ENCODE data around the gene APBB2. TPM values are rescaled to one million over a fixed set of nuclear protein-coding genes. Genes with fewer than 3 reads are reported as not detected.

Gene APBB2
- total and polyA plus RNA-seq, 2 of the 4 experiments (the other 2 are of a cell fraction): 47.9 to 75.5 TPM

GRCh38 chr4:41157009-41157408 lies 57.3 kb downstream of the APBB2 start:
- Histone ChIP-seq H3K4me1 (ENCODE audit: control insufficient read depth, insufficient read depth, low read length) (peaks cover 16% of the 10 kb centered on the region), H4K5ac (ENCODE audit: low read depth, low read length) (no peak overlapping the region)

More at GRCh38 chr4:41157009-41157408, 57.3 kb downstream of the APBB2 start:
- CTCF ChIA-PET: interaction anchor here (0.6 kb wide), 1 partner anchor 24 kb away, joined by 6 read pairs; no protein-coding TSS in a partner anchor
- no peak overlapping the region for H3K9ac ChIP-seq (ENCODE audit: low read depth, low read length)
- no peaks in the 10 kb centered on the region for H3K9me3 ChIP-seq (ENCODE audit: control insufficient read depth, insufficient read depth, low read length)
- in situ Hi-C loops (cut with MboI; ENCODE audit: low sequenced_read_pairs) (no loop called here), dilution Hi-C loops (cut with HindIII; ENCODE audit: low sequenced_read_pairs, unreplicated experiment) (no loop called here), intact Hi-C loops (cut with micrococcal nuclease) (loop anchor here (5.0 kb wide), 2 partner anchors 55 to 180 kb away; partner anchors contain the start of gene APBB2)
- H3K27me3 ChIP-seq (ENCODE audit: control insufficient read depth, insufficient read depth, low read length): no peaks in the 10 kb centered on the region
- H3K9me1 ChIP-seq (ENCODE audit: insufficient read depth, low read length): peaks cover 24% of the 10 kb centered on the region
- H3K4me3 ChIP-seq (ENCODE audit: insufficient read depth, low read depth, low read length): no peak overlapping the region
- no peak overlapping the region for H3K4me2 ChIP-seq (ENCODE audit: low read depth, low read length)
- no peak overlapping the region for H2AFZ ChIP-seq (replicated peaks; ENCODE audit: low read length, poor library complexity)
- DNase-seq (no peak), ATAC-seq (ENCODE audit: low read depth) (no peak)
- POLR2A ChIA-PET (ENCODE audit: unreplicated experiment): no interaction called here
- H3K18ac ChIP-seq (ENCODE audit: low read depth, low read length): no peak overlapping the region
- no peak overlapping the region for H3K23ac ChIP-seq (ENCODE audit: low read depth, low read length)
- peaks cover 34 to 67% of the 10 kb centered on the region in 2 experiments for H3K79me1 ChIP-seq (ENCODE audit: low read depth in 1 of 2, low read length in 2 of 2)
- H3K27ac ChIP-seq (ENCODE audit: insufficient read depth, low read length): no peak overlapping the region
- no peaks in the 10 kb centered on the region for H3K36me3 ChIP-seq (ENCODE audit: control insufficient read depth, insufficient read depth, low read length)
- H4K91ac ChIP-seq (ENCODE audit: insufficient read depth, low read depth, low read length): no peak overlapping the region
- H3K56ac ChIP-seq (ENCODE audit: extremely low read depth, insufficient read depth, low read length): no peak overlapping the region
- no peak overlapping the region for H2BK20ac ChIP-seq (ENCODE audit: low read depth, low read length)
- TF ChIP-seq MAZ (IDR thresholded peaks at IDR 0.05; ENCODE audit: borderline replicate concordance, low read depth, low read length): no peak
- no TSS peak for BruUV-seq (replicated peaks)
- H3K4ac ChIP-seq (ENCODE audit: low read depth, low read length): no peak overlapping the region
- H4K8ac ChIP-seq (ENCODE audit: low read depth in 2 of 2, low read length in 2 of 2): no peak overlapping the region
- H2AK5ac ChIP-seq (ENCODE audit: low read depth, low read length): no peak overlapping the region
- peaks cover 14% of the 10 kb centered on the region for H4K20me1 ChIP-seq (ENCODE audit: insufficient read depth, low read length)
- H2BK15ac ChIP-seq (ENCODE audit: low read depth, low read length): no peak overlapping the region
- no peak overlapping the region for H2BK120ac ChIP-seq (ENCODE audit: low read depth, low read length)
- H2BK5ac ChIP-seq (ENCODE audit: low read depth, low read length, poor library complexity, severe bottlenecking): no peak overlapping the region
- no peak overlapping the region for H3K14ac ChIP-seq (replicated peaks; ENCODE audit: low read depth, low read length)
- 95% methylated on average over 3 of the region's 6 CpGs; no CpG with 5 or more reads in 1 of the 2 experiments for WGBS, 2 experiments (ENCODE audit: extremely low coverage in 2 of 2, insufficient read length in 1 of 2)
- no peak overlapping the region for H2AK9ac ChIP-seq (replicated peaks; ENCODE audit: low read depth, low read length, poor library complexity)

All from IMR-90 (cell line).